ENCODE measurements around the gene DENND1C. TPM values are rescaled to one million over a fixed set of nuclear protein-coding genes. Genes with fewer than 3 reads are reported as not detected.

DENND1C gene
- total and polyA plus RNA-seq, 2 of the 8 experiments (the other 6 are each of a cell fraction or from before 2014, with no cell fraction given) = 3.6 to 4.0 TPM

DNA sequence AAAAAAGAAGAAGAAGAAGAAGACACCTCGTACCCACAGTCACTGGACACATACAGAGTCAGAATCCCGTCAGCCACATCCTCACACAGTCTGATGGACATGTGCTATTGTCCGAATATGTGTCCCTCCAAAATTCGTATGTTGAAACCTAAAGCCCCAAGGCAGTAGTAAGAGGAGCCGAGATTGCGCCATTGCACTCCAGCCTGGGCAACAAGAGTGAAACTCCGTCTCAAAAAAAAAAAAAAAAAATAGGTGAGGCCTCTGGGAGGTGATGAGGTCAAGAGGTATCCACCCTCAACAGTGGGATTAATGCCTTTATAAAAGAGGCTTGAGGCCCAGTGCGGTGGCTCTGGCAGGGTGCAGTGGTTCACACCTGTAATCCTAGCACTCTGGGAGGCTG is 2.6 kb upstream of the DENND1C start:
- Histone ChIP-seq H2AFZ (ENCODE audit: low read length) (no peak overlapping the region), H2BK5ac (ENCODE audit: low read depth, low read length) (no peak overlapping the region), H3K4me3 (ENCODE audit: extremely low read depth in 1 of 4, insufficient read depth in 2 of 4, low read depth in 3 of 4, low read length in 4 of 4) (no peak overlapping the region), H3K14ac (ENCODE audit: insufficient read length) (no peak overlapping the region), H3K18ac (ENCODE audit: extremely low read depth, low read length) (no peak overlapping the region), H4K8ac (ENCODE audit: extremely low read depth, insufficient read depth, low read length) (no peak overlapping the region), H3K27ac (ENCODE audit: low read depth, low read length) (no peak overlapping the region), H3K9me3 (ENCODE audit: insufficient read depth in 2 of 2, low read depth in 1 of 2, low read length in 1 of 2) (no peaks in the 10 kb centered on the region), H2BK12ac (ENCODE audit: low read depth, low read length) (no peak overlapping the region), H3K4ac (replicated peaks; ENCODE audit: insufficient read length, low read depth, low read length) (no peak overlapping the region), H3K79me2 (ENCODE audit: control insufficient read depth in 1 of 2, insufficient read depth in 2 of 2, low read length in 2 of 2) (no peaks in the 10 kb centered on the region), H4K5ac (ENCODE audit: insufficient read length, low read depth, low read length) (no peak overlapping the region), H3K79me1 (ENCODE audit: low read depth, low read length) (no peaks in the 10 kb centered on the region), H3K4me1 (replicated peaks in 1 of 4; ENCODE audit: control insufficient read depth in 3 of 4, insufficient read depth in 4 of 4, low read length in 3 of 4) (peaks cover 0 to 7% (median 3%) of the 10 kb centered on the region in 4 experiments; a peak in 5 of 7 replicates), H4K20me1 (replicated peaks in 1 of 2; ENCODE audit: control insufficient read depth in 1 of 2, insufficient read depth in 2 of 2, low read length in 2 of 2) (peaks cover 0 to 3% of the 10 kb centered on the region in 2 experiments), H2BK120ac (replicated peaks; ENCODE audit: low read depth, low read length) (no peak overlapping the region), H2BK15ac (ENCODE audit: low read length) (no peak overlapping the region), H4K91ac (replicated peaks; ENCODE audit: insufficient read length, low read length) (no peak overlapping the region), H3K27me3 (replicated peaks in 1 of 4; ENCODE audit: control insufficient read depth in 3 of 4, extremely low read depth in 1 of 4, insufficient read depth in 3 of 4, low read length in 3 of 4) (no peaks in the 10 kb centered on the region; a peak in 1 of 7 replicates), H2BK20ac (ENCODE audit: low read length) (no peak overlapping the region), H3K56ac (replicated peaks; ENCODE audit: insufficient read length, low read depth, low read length) (no peak overlapping the region), H2AK5ac (ENCODE audit: low read depth, low read length) (no peak overlapping the region), H3K36me3 (ENCODE audit: control insufficient read depth in 2 of 4, insufficient read depth in 4 of 4, low read length in 3 of 4) (no peaks in the 10 kb centered on the region), H3K23ac (ENCODE audit: insufficient read length) (no peak overlapping the region), H3K23me2 (ENCODE audit: low read depth, low read length) (0 out of 2 replicates have a peak, but pooled peaks cover 2% of the 10 kb centered on the region), H3K4me2 (ENCODE audit: insufficient read depth in 1 of 2, low read depth in 2 of 2, low read length in 2 of 2) (no peak overlapping the region), H3K9ac (replicated peaks in 1 of 4; ENCODE audit: extremely low read depth in 1 of 4, low read depth in 3 of 4, low read length in 3 of 4) (no peak overlapping the region)
- TF ChIP-seq RAD21 (IDR thresholded peaks at IDR 0.05 in 1 of 2, conservative IDR thresholded peaks at IDR 0.05 in 1 of 2; ENCODE audit: low read depth in 2 of 2, low read length in 2 of 2) = no peak
- no peak for TF ChIP-seq PHF8 (conservative IDR thresholded peaks at IDR 0.05; ENCODE audit: low read depth, low read length)
- TF ChIP-seq HDAC6 (IDR thresholded peaks at IDR 0.05; ENCODE audit: low read depth, low read length) = no peak
- TF ChIP-seq, protein P1, sequence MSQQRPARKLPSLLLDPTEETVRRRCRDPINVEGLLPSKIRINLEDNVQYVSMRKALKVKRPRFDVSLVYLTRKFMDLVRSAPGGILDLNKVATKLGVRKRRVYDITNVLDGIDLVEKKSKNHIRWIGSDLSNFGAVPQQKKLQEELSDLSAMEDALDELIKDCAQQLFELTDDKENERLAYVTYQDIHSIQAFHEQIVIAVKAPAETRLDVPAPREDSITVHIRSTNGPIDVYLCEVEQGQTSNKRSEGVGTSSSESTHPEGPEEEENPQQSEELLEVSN (IDR thresholded peaks at IDR 0.05) = no peak
- TF ChIP-seq CBX5 (IDR thresholded peaks at IDR 0.05; ENCODE audit: low read depth, low read length) = no peak
- no peak for TF ChIP-seq EGR1 (IDR thresholded peaks at IDR 0.05; ENCODE audit: borderline replicate concordance, low read depth, low read length)
- no peak for TF ChIP-seq RXRA (IDR thresholded peaks at IDR 0.05; ENCODE audit: insufficient read depth, low read depth, low read length)
- no peak for TF ChIP-seq CBX8 (IDR thresholded peaks at IDR 0.05; ENCODE audit: borderline replicate concordance, low read depth, low read length)
- no peak for TF ChIP-seq SUZ12 (IDR thresholded peaks at IDR 0.05; ENCODE audit: low read length)
- no peak for TF ChIP-seq EZH2 (IDR thresholded peaks at IDR 0.05; ENCODE audit: low read depth, low read length, severe bottlenecking)
- TF ChIP-seq CHD2 (IDR thresholded peaks at IDR 0.05; ENCODE audit: low read length) = no peak
- ChIA-PET CTCF (ENCODE audit: partially characterized antibody) (interaction anchor here (0.6 to 1.4 kb wide), 3 partner anchors 13 to 266 kb away, joined by 3 to 4 read pairs (median 3); no protein-coding TSS in a partner anchor), POLR2A (ENCODE audit: partially characterized antibody) (no interaction called here)
- FAIRE-seq (no peak), DNase-seq (ENCODE audit: low read depth in 1 of 2, low spot score in 2 of 2) (no peak)
- 90% methylated on average over 7 of the region's 8 CpGs; no CpG with 5 or more reads in 1 of the 2 experiments for WGBS, 2 experiments (ENCODE audit: extremely low coverage in 1 of 2, insufficient coverage in 1 of 2, insufficient read length in 1 of 2, insufficient replicate concordance in 2 of 2, low coverage in 1 of 2, low lambda C conversion rate in 2 of 2, missing lambda C conversion rate in 1 of 2)
